CD4-positive, alpha-beta T cell treated with Interleukin-17A for 1 hour (primary cell): Measurements from ENCODE around the gene ENPP4.
"Not testable (repeated sequence)": the region's sequence is repeated elsewhere in the genome, so short reads cannot be mapped to it uniquely, and the experiment has no call there.

Experiments
- DNase-seq: peaks from one replicate; pipeline ENCODE4 v3.0.0-alpha.2; 2020

Gene ENPP4

GRCh38 chr6:46129629-46130511 lies at the start of gene ENPP4:
ENPP4 (plus strand) TSS chr6:46129989; CDS start chr6:46139584, 9,595 bp downstream.
- peak; percentile 98 for DNase-seq

GRCh38 chr6:46080111-46080510 lies 49.7 kb upstream of the ENPP4 start:
- no peak for DNase-seq

DNA sequence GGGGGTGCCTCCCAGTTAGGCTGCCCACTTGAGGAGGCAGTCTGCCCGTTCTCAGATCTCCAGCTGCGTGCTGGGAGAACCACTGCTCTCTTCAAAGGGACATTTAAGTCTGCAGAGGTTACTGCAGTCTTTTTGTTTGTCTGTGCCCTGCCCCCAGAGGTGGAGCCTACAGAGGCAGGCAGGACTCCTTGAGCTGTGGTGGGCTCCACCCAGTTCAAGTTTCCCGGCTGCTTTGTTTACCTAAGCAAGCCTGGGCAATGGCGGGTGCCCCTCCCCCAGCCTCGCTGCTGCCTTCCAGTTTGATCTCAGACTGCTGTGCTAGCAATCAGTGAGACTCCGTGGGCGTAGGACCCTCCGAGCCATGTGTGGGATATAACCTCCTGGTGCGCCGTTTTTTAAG lies 44.1 kb upstream of the ENPP4 start:
- DNase-seq: not testable (repeated sequence)

DNA sequence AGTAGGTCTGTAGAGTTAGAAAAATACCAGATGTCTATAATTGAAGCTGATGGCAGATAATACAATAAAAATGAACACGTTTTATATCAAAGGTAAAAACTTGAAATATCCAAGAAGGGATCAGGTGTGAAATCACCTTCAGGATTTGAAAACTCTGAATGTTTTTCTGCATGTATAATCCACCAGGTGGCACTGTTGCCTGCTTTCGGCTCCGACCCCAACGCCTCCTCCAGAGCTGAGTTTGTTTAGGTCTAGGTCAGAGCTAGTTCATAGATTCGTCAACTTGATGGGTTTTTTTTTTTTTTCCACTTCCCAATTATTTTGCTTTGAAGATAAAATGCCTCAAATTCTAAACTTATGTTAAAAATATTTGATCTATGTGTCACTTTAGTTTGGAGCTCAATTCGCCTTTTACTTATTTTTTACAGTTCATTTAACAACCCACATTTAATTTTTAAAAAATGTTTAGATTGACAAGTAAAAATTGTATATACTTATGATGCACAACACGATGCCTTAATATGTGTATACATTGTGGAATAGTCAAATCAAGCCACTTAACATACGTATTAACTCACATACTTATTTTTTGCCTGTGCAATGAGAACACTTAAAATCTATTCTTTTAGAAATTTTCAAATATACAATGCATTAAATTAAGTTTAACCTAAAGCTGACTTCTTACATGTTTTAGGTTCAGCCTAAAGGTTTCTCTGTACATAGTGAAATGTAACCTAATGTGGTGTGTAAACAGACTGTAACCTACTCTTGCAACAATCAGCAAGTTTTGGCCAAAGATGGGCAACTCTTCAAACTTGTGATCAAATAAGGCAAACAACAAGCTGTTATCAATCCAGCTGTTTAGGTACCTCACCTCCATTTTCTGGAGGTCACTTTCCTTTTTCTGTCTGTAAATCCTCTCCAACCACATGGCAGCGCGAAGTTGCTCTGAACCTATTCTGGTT lies 39.4 kb upstream of the ENPP4 start:
- DNase-seq: peak; percentile 64

DNA sequence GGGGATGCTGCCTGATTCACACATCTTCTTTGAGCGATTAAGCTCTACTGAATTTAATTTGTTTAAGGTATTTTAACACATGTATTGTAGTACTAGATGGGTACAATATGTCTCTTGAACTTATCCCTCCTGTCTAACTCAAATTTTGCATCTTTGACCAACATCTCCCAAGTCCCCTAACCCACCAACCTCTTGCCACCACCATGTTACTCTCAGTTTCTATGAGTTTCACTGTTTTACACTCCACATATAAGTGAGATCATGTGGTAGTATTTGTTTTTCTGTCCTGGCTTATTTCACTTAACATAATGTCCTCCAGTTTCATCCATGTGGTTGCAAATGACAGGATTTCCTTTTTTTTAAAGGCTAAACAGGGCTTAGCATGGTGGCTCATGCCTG lies 38.7 kb upstream of the ENPP4 start:
- DNase-seq: no peak

DNA sequence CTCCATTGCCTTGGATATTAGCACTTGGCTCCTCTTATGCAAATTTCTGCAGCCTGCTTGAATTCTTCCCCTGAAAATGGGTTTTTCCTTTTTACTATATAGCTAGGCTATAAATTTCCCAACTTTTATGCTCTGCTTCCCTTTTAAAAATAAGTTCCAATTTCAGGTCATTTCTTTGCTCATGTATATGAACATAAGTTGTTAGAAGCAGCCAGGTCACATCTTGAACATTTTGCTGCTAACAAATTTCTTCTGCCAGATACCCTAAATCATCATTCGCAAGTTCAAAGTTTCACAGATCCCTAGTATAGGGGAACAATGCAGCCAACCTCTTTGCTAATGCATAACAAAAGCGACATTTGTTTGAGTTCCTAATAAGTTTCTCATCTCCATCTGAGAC lies 34.5 kb upstream of the ENPP4 start:
- no peak for DNase-seq

DNA sequence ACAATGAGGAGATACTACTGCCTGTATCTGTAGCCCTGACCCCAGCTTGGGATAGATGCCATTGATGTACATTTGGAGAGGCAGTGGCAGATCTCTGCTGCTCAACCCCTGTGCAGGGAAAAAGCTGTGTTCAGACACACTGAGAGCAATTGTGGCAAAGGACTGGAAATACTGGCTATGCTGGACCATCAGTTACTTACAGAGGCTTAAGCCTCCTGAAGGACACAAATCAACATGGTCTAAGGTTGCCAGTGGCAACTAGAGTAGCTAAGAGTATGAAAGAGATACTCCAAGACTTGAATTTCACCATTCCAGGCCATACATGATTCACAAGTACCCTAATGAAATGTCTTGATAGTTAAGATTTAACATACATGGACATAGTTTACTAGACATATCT lies 32.4 kb upstream of the ENPP4 start:
- DNase-seq: no peak

GRCh38 chr6:46098678-46099077 lies 31.1 kb upstream of the ENPP4 start:
- no peak for DNase-seq

GRCh38 chr6:46099952-46100351 lies 29.8 kb upstream of the ENPP4 start:
- no peak for DNase-seq

- DNase-seq: no peak
Measured at GRCh38 chr6:46102123-46102522, 27.7 kb upstream of the ENPP4 start.

DNA sequence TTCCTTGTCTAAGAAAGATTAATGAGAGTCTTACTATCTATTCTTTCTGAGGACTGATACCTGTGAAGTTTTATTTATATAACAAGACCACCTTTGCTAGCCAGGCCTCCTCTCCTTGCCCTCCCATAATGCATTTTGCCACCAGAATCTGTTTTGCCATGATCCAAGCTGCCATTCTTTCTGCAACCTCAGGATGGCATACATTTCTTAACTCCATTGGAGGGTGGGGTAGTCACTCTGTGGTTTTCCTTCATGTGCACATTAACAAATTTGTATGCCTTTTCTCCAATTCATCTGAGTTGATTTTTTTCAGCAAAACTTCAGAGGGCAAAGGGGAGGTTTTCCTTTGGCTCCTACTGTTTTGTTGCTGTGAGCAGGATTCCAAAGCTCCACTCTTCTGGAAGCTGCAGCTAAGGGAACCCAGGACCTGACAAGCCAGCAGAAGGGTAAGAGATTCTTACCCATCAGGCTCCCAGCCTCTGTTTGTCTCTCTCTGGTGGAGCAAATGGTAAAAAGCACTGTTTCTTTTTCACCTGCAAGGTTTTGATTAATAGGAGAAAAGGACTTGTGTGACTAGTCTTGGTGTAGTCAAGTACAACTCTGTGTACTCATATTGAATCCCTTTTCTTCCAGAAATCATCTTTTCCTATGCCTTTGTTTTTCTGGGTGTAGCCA lies 26.2 kb upstream of the ENPP4 start:
- no peak for DNase-seq

DNA sequence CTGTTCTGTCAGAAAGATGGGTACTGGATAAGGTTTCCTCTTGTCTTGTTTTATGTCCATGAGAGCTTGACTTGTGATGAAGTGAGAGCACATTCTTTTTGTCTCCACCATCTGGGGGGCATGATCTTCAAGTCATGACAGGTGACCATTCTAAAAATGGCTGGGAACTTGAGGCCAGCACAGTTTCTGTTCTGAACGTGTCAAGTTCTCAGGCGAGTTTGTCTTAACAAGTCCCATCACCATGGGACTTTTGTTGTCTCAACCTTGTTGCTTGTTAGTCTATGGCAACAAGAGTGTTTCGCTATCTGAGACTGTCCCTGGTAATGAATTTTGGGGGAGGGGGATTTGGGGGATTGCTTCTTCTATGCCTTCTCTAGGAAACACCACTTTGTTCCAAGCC lies 25.6 kb upstream of the ENPP4 start:
- DNase-seq: no peak

DNA sequence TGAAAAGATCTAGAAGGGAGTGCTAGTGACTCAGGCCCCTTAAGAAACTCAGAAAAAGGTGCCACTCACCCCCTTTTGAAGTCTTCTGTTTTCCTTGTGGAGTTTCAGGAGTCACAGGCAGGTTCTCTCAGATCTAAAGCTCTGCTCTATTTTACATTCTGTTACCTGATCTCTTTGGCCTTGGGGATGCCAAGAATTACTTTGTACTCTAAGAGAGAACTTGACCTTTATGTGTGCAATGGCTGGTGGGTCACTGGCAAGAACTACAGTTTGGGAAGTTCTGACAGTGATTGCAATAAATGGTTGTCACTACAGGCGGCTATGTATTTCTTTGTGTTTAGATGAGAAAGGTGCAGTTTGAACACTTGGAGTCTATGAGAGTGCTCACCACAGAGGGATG lies 24.2 kb upstream of the ENPP4 start:
- DNase-seq: no peak

GRCh38 chr6:46113370-46113769 lies 16.4 kb upstream of the ENPP4 start:
- DNase-seq: no peak

DNA sequence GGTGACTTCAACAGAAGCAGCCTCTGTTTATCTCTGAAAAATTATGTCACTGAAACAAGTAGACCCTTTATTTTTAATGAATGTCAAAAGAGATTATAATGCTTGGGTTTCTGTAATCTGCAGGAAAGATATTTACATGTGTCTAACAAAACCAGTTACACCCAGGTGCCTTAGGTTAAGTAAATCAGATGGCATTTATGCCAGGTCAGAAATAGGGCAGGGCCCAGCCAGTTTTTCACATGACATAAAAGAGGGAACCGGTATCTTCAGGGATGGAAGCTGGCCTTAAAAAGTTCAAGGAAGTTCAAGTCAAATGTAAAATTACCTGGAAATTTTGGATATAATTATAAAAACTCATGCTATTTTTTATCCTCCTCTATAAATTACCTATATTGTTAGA lies 14.2 kb upstream of the ENPP4 start:
- no peak for DNase-seq

DNA sequence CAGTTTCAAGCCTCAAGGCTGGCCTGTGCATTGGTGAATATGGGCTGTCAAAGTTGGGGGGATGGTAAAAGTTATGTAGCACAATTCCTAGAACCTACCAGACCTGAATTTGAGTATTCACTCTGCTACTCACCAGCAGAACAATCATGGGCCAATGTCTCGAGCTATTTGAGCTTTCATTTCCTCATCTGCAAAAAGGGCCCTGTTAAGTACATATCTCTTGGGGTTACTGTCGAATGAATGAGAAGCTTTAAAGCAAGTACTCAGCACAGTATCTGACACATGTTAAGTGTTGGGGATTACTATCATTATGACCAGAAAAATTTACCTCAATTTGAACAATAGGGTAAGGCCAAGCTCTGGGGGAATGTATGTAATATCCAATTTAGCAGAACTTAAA lies 13.5 kb upstream of the ENPP4 start:
- DNase-seq: no peak

GRCh38 chr6:46118157-46118556 lies 11.6 kb upstream of the ENPP4 start:
- DNase-seq: no peak

- no peak for DNase-seq
Measured at GRCh38 chr6:46118836-46119235, 11.0 kb upstream of the ENPP4 start.

GRCh38 chr6:46119679-46120078 lies 10.1 kb upstream of the ENPP4 start:
- not testable (repeated sequence) for DNase-seq

GRCh38 chr6:46128476-46128875 lies 1.3 kb upstream of the ENPP4 start:
- DNase-seq: no peak

DNA sequence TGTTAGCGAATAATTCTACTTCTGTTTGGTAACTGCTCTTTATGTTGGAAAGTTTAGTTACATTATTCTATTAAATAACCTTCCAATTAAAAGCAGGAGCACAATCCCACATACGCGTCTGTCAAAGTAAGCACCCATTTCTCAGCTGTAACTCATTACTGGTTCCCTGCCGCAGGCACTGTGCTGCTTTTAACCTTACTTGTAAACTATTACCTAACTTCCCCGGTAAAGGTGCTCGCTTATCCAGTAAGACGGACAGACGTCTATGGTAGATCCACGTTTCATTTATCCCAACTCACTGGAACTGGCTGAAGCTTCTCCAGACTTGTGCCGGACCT lies 529 bp upstream of the ENPP4 start:
- DNase-seq: no peak

- DNase-seq: peak; percentile 16
Measured at GRCh38 chr6:46130666-46131065, 877 bp downstream of the ENPP4 start.

- not testable (repeated sequence) for DNase-seq
Measured at GRCh38 chr6:46131291-46131690, 1.5 kb downstream of the ENPP4 start.
